Panc1 (cell line): ENCODE measurements around the gene DRD4. TPM values are rescaled to one million over a fixed set of nuclear protein-coding genes. Genes with fewer than 3 reads are reported as not detected.

ENCODE experiments used
- ATAC-seq: fragments of 200-7000 bp; cut with Tn5 transposase; 2 replicates; pipeline ENCODE4 v1.9.1; 2020; ENCODE audit warnings: mild to moderate bottlenecking, moderate library complexity
- BruUV-seq: library from RNA; stranded (reverse); fragments of 400-500 nt; replicated peaks from 2 replicates; lab custom pipeline; 2021; lab: Mats Ljungman, UMichigan
- CTCF ChIA-PET: fragments of 300-600 bp; sonication (Branson Sonifier 250); formaldehyde crosslinking; loops from one replicate; lab custom pipeline; 2022; ENCODE audit warnings: antibody characterized with exemption; lab: Charles Lee
- POLR2A ChIA-PET: fragments of 300-600 bp; sonication (Branson Sonifier 250); formaldehyde crosslinking; loops from one replicate; lab custom pipeline; 2022; ENCODE audit warnings: antibody characterized with exemption; lab: Charles Lee
- DNase-seq: peaks from one replicate; pipeline ENCODE4 v3.0.0-alpha.2; 2010; ENCODE audit warnings: low read depth, low spot score
- H3K27ac ChIP-seq: 2 replicates; pipeline ENCODE4 v1.5.1; 2011; ENCODE audit warnings: mild to moderate bottlenecking, low read length, inconsistent platforms
- H3K27me3 ChIP-seq: fragments of 200-500 bp; sonication (Bioruptor generic); 2 replicates; pipeline ENCODE4 v1.6.0; 2014; ENCODE audit warnings: low read length, inconsistent platforms; ENCODE audit not compliant: control insufficient read depth, insufficient read depth
- H3K36me3 ChIP-seq: fragments of 200-500 bp; sonication (Bioruptor generic); 2 replicates; pipeline ENCODE4 v1.5.1; 2014; ENCODE audit warnings: inconsistent platforms, mild to moderate bottlenecking, low read length, moderate library complexity; ENCODE audit not compliant: control insufficient read depth, insufficient read depth
- H3K4me1 ChIP-seq: 2 replicates; pipeline ENCODE4 v1.5.1; 2011; ENCODE audit warnings: inconsistent platforms, mild to moderate bottlenecking, low read length, moderate library complexity; ENCODE audit not compliant: control insufficient read depth, insufficient read depth
- H3K4me3 ChIP-seq, 2 experiments: 2 replicates each; pipeline ENCODE4 v1.5.1; 2011 to 2012; ENCODE audit warnings: low read depth in 2 of 2, low read length in 2 of 2, mild to moderate bottlenecking in 2 of 2, inconsistent platforms in 1 of 2, moderate library complexity in 1 of 2
- H3K9me3 ChIP-seq: fragments of 200-500 bp; sonication (Bioruptor generic); 2 replicates; pipeline ENCODE4 v1.5.1; 2014; ENCODE audit warnings: low read depth, mild to moderate bottlenecking, inconsistent platforms, low read length, moderate library complexity; ENCODE audit not compliant: control insufficient read depth, insufficient read depth
- CTCF ChIP-seq: fragments of 450-650 bp; IDR thresholded peaks from 2 replicates; pipeline ENCODE4 v1.5.1; 2017; ENCODE audit warnings: mild to moderate bottlenecking
- POLR2AphosphoS5 ChIP-seq: IDR thresholded peaks from 2 replicates; pipeline ENCODE4 v1.6.1; 2012; ENCODE audit warnings: mild to moderate bottlenecking, low read depth, low read length, moderate library complexity
- REST ChIP-seq, 2 experiments: IDR thresholded peaks; 2 replicates each; pipeline ENCODE4 v1.6.1; 2011 to 2012; ENCODE audit warnings: low read depth in 2 of 2, control low read depth in 1 of 2, low read length in 1 of 2, mild to moderate bottlenecking in 1 of 2, moderate library complexity in 1 of 2; ENCODE audit not compliant: insufficient read depth in 1 of 2
- SIN3A ChIP-seq: IDR thresholded peaks from 2 replicates; pipeline ENCODE4 v1.6.1; 2012; ENCODE audit warnings: low read depth, mild to moderate bottlenecking, low read length, moderate library complexity, borderline replicate concordance; ENCODE audit not compliant: insufficient read depth
- TCF7L2 ChIP-seq: IDR thresholded peaks from 2 replicates; pipeline ENCODE4 v1.6.1; 2011; ENCODE audit warnings: mild to moderate bottlenecking, low read depth, low read length, inconsistent platforms
- in situ Hi-C: cut with HindIII; loops from 2 replicates; pipeline ENCODE4 v1.10.0; 2016; ENCODE audit warnings: low sequenced_read_pairs, low pct_unique_long_range_greater_than_20kb
- intact Hi-C: fragments of 100-400 bp; cut with micrococcal nuclease; formaldehyde crosslinking; loops from one replicate; pipeline ENCODE4 v1.10.0; 2022; ENCODE audit not compliant: unreplicated experiment
- total RNA-seq: library from RNA; stranded (reverse); gene quantifications from one replicate; pipeline ENCODE4 v1.2.1, GENCODE V29; 2021; ENCODE audit not compliant: unreplicated experiment

The DRD4 gene
- total RNA-seq, 1 experiment from 2014 or later, result 0.95 TPM

GRCh38 chr11:597166-597725, 39.8 kb upstream of the DRD4 start:
- intact Hi-C loops, result no loop called here
- Histone ChIP-seq H3K4me3 (no peak overlapping the region), H3K27me3 (no peaks in the 10 kb centered on the region), H3K4me1 (no peaks in the 10 kb centered on the region), H3K27ac (no peak overlapping the region), H3K36me3 (peaks cover 8% of the 10 kb centered on the region; the same call in 1 of the 2 replicates), H3K9me3 (no peaks in the 10 kb centered on the region)
- BruUV-seq, result no TSS peak
- ChIA-PET CTCF (no interaction called here), POLR2A (no interaction called here)
- DNase-seq (no peak), ATAC-seq (peak; percentile 62)
- TF ChIP-seq REST (IDR thresholded peaks at IDR 0.05; ENCODE audit: insufficient read depth in 1 of 2, low read depth in 2 of 2, low read length in 1 of 2), result no peak
- no peak for TF ChIP-seq POLR2AphosphoS5
- no peak for TF ChIP-seq SIN3A
- no peak for TF ChIP-seq TCF7L2
- no peak for TF ChIP-seq CTCF
- in situ Hi-C loops, result no loop called here

GRCh38 chr11:598005-598680, 38.9 kb upstream of the DRD4 start:
- TF ChIP-seq SIN3A (no peak), TCF7L2 (no peak), POLR2AphosphoS5 (no peak), CTCF (no peak), REST (IDR thresholded peaks at IDR 0.05; ENCODE audit: insufficient read depth in 1 of 2, low read depth in 2 of 2, low read length in 1 of 2) (no peak)
- POLR2A ChIA-PET, result no interaction called here
- H3K27me3 ChIP-seq, result no peaks in the 10 kb centered on the region
- H3K36me3 ChIP-seq, result peaks cover 8% of the 10 kb centered on the region; the same call in 1 of the 2 replicates
- H3K9me3 ChIP-seq, result no peaks in the 10 kb centered on the region
- CTCF ChIA-PET, result no interaction called here
- DNase-seq (no peak), ATAC-seq (no peak)
- in situ Hi-C loops, result no loop called here
- no peak overlapping the region for H3K4me3 ChIP-seq
- intact Hi-C loops, result no loop called here
- no peak overlapping the region for H3K27ac ChIP-seq
- no TSS peak for BruUV-seq
- no peaks in the 10 kb centered on the region for H3K4me1 ChIP-seq
